Stimulated activated CD4-positive, alpha-beta T cell treated with anti-CD3 and anti-CD28 coated beads, Interleukin-4, amount 100 ng/mL, for 1 hour (primary cell): ENCODE results near the gene FEZF2.

Experiments used
- DNase-seq: peaks from one replicate; pipeline ENCODE4 v3.0.0-alpha.2; 2020

FEZF2 gene

GRCh38 chr3:62373215-62373614 lies at the start of gene FEZF2:
Gene FEZF2, minus strand, starts transcription at chr3:62373550. Its CDS starts 682 bp downstream, at chr3:62372868.
- no peak for DNase-seq

GRCh38 chr3:62421207-62421606 lies 47.9 kb upstream of the FEZF2 start:
- no peak for DNase-seq

GRCh38 chr3:62416144-62416543 lies 42.8 kb upstream of the FEZF2 start:
- DNase-seq, result no peak

- DNase-seq, result no peak
These were observed 42.0 kb upstream of the FEZF2 start for GRCh38 chr3:62415312-62415801.

- no peak for DNase-seq
These were observed 41.4 kb upstream of the FEZF2 start for GRCh38 chr3:62414786-62415185.

- DNase-seq, result no peak
These were observed 40.3 kb upstream of the FEZF2 start for GRCh38 chr3:62413687-62414086.

GRCh38 chr3:62406945-62407344 lies 33.6 kb upstream of the FEZF2 start:
- DNase-seq, result no peak

GRCh38 chr3:62405566-62405965 lies 32.2 kb upstream of the FEZF2 start:
- no peak for DNase-seq

- DNase-seq, result no peak
These were observed 31.8 kb upstream of the FEZF2 start for GRCh38 chr3:62405135-62405534.

- no peak for DNase-seq
These were observed 31.0 kb upstream of the FEZF2 start for GRCh38 chr3:62404321-62404720.

- DNase-seq, result no peak
These were observed 30.4 kb upstream of the FEZF2 start for GRCh38 chr3:62403765-62404164.

- no peak for DNase-seq
These were observed 19.4 kb upstream of the FEZF2 start for GRCh38 chr3:62392626-62393292.

- no peak for DNase-seq
These were observed 13.9 kb upstream of the FEZF2 start for GRCh38 chr3:62387251-62387650.

GRCh38 chr3:62379321-62379798 lies 6.0 kb upstream of the FEZF2 start:
- no peak for DNase-seq

- DNase-seq, result no peak
These were observed 5.6 kb upstream of the FEZF2 start for GRCh38 chr3:62378921-62379320.

- no peak for DNase-seq
These were observed 5.0 kb upstream of the FEZF2 start for GRCh38 chr3:62378311-62378789.

GRCh38 chr3:62376906-62377877 lies 3.8 kb upstream of the FEZF2 start:
- no peak for DNase-seq

GRCh38 chr3:62376454-62376720 lies 3.0 kb upstream of the FEZF2 start:
- no peak for DNase-seq

- DNase-seq, result no peak
These were observed 2.5 kb upstream of the FEZF2 start for GRCh38 chr3:62375655-62376453.

GRCh38 chr3:62374341-62375218 lies 1.2 kb upstream of the FEZF2 start:
- no peak for DNase-seq

GRCh38 chr3:62373714-62374333 lies 474 bp upstream of the FEZF2 start:
- DNase-seq, result no peak
